ENCODE measurements around the gene C10orf71. TPM values are rescaled to one million over a fixed set of nuclear protein-coding genes. Genes with fewer than 3 reads are reported as not detected.

C10orf71 gene, protein sequence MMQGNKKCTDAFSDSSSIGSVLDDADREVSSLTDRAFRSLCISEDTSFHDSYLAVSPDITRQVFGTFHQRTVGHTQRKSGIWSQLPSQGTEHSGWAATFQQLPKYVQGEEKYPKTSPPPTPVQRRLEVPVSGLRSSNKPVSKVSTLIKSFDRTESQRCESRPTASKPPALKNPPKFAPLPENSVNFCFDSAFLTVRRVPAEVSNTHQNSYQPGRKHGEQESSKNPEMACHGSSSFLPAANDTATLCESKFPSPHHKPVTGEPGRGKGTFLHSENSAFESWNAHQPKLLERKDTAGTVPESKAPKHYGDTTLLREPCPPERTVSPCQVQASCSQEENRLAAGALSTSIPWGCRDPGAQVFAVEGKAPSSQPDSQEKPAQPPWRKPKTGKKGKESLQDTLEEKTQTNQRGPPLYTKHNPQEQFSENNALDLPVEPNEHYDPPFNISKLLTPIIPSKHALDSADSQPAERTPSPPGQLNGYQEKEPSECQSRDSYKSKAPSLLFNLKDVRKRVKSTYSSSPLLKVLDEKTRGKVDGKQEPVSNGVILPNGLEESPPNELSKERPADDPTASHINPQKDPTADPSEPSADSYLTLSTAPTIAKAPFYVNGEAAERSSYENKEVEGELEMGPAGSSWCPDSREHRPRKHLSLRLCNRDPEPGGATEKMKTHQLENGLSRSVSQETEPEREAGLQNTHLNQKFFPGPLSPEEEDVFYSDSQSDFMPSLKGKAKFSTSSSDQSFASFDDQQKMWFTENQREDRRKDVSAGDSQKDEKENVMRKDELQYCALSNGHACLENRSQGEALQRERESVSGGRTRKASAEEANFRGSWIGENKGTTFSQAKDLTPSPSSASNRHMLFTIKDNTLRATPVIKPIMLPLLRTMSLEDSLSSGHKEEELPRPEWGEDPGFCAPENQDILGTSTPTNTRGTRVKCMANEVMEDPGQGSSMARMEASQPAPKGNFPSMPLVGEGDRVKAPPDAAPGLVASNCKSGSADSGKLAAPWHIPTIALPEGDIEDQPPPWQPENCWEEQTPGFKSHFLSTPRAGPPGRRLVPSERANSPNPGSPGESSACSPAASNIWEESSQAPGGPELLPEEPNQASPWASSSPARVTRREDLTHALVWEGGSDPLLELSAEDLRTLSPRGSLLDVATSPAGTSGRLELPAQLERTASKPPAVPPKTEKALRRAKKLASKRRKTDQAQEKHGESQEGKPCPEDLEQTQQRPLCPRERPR (N-terminal part only)
- total RNA-seq = not detected in 2 replicates
- long read RNA-seq = 0 reads

GRCh38 chr10:49298983-49299815 lies at the start of gene C10orf71:
TSS of gene C10orf71 (plus strand) at chr10:49299170. CDS start at chr10:49322546, 23,376 bp downstream.
- TF ChIP-seq CTCF (conservative IDR thresholded peaks at IDR 0.05) = no peak
- peaks cover 15% of the 10 kb centered on the region for H3K27me3 Mint-ChIP-seq (ENCODE audit: low read depth)
- no peak for DNase-seq (ENCODE audit: low read depth, low spot score)
- no peak within 1 kb of the TSS for H3K27ac Mint-ChIP-seq (ENCODE audit: unreplicated experiment)
- no peaks in the 10 kb centered on the region for H3K36me3 Mint-ChIP-seq (ENCODE audit: low read depth)
- H3K4me1 Mint-ChIP-seq = peaks cover 27% of the 10 kb centered on the region
- H3K9me3 Mint-ChIP-seq = no peaks in the 10 kb centered on the region
- H3K4me3 Mint-ChIP-seq = no peak within 1 kb of the TSS

- H3K4me1 Mint-ChIP-seq = no peaks in the 10 kb centered on the region
- H3K36me3 Mint-ChIP-seq (ENCODE audit: low read depth) = peaks cover 2% of the 10 kb centered on the region
- H3K4me3 Mint-ChIP-seq = no peak overlapping the region
- no peak for TF ChIP-seq CTCF (conservative IDR thresholded peaks at IDR 0.05)
- H3K27ac Mint-ChIP-seq (ENCODE audit: unreplicated experiment) = no peak overlapping the region
- peaks cover 3% of the 10 kb centered on the region for H3K27me3 Mint-ChIP-seq (ENCODE audit: low read depth)
- H3K9me3 Mint-ChIP-seq = peaks cover 7% of the 10 kb centered on the region
- no peak for DNase-seq (ENCODE audit: low read depth, low spot score)
Measured at GRCh38 chr10:49252313-49253034, 46.5 kb upstream of the C10orf71 start.

DNA sequence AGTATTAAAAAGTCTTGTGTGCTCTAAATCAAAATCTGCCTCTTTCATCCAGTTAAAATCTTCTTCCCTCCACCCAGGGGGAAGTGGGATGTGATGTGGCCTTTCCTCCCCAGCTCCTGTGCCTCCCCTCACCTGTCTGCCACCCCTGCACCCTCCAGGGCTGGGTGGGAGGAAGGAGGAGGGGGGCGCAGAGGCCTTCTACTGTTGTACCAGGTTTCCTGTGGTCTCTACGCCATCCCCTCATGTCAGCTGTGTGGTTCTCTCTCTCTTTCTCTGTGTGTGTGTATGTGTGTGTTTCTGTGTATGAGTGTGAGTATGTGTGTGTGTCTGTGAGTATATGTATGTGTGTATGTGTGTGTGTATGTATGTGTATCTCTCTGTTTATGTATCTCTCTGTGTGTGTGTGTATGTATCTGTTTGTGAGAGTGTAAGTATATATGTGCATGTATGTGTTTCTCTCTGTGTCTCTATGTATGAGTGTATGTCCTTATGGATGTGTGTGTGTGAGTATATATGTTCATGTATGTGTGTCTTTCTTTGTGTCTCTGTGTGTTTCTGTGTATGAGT lies 45.5 kb upstream of the C10orf71 start:
- H3K27ac Mint-ChIP-seq (ENCODE audit: unreplicated experiment) = no peak overlapping the region
- H3K4me3 Mint-ChIP-seq = no peak overlapping the region
- no peak for DNase-seq (ENCODE audit: low read depth, low spot score)
- H3K36me3 Mint-ChIP-seq (ENCODE audit: low read depth) = peaks cover 2% of the 10 kb centered on the region
- peaks cover 3% of the 10 kb centered on the region for H3K27me3 Mint-ChIP-seq (ENCODE audit: low read depth)
- no peak for TF ChIP-seq CTCF (conservative IDR thresholded peaks at IDR 0.05)
- H3K4me1 Mint-ChIP-seq = no peaks in the 10 kb centered on the region
- H3K9me3 Mint-ChIP-seq = peaks cover 5% of the 10 kb centered on the region

DNA sequence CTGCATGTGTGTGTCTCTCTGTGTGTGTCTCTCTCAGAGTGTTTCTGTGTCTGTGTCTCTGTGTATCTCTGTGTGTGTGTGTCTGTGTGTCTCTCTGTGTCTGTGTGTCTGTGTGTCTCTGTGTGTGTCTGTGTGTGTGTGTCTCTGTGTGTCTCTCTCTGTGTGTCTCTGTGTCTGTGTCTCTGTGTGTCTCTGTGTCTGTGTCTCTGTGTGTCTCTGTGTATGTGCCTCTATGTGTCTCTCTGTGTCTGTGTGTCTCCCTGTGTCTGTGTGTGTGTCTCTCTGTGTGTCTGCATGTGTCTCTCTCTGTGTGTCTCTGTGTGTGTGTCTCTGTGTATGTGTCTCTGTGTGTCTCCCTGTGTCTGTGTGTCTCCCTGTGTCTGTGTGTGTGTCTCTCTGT lies 44.8 kb upstream of the C10orf71 start:
- Mint-ChIP-seq H3K27me3 (ENCODE audit: low read depth) (peaks cover 3% of the 10 kb centered on the region), H3K36me3 (ENCODE audit: low read depth) (peaks cover 2% of the 10 kb centered on the region), H3K4me3 (no peak overlapping the region), H3K9me3 (peaks cover 6% of the 10 kb centered on the region), H3K27ac (ENCODE audit: unreplicated experiment) (no peak overlapping the region), H3K4me1 (no peaks in the 10 kb centered on the region)
- no peak for TF ChIP-seq CTCF (conservative IDR thresholded peaks at IDR 0.05)
- no peak for DNase-seq (ENCODE audit: low read depth, low spot score)
